GM18499 (cell line): Measurements from ENCODE around the gene CLIP1.

Source experiments
- ATAC-seq: cut with Tn5 transposase; IDR thresholded peaks from one replicate; pipeline ENCODE4 v1.9.1; 2021; ENCODE audit warnings: moderate number of reproducible peaks; ENCODE audit not compliant: insufficient read depth, unreplicated experiment

The CLIP1 gene

DNA sequence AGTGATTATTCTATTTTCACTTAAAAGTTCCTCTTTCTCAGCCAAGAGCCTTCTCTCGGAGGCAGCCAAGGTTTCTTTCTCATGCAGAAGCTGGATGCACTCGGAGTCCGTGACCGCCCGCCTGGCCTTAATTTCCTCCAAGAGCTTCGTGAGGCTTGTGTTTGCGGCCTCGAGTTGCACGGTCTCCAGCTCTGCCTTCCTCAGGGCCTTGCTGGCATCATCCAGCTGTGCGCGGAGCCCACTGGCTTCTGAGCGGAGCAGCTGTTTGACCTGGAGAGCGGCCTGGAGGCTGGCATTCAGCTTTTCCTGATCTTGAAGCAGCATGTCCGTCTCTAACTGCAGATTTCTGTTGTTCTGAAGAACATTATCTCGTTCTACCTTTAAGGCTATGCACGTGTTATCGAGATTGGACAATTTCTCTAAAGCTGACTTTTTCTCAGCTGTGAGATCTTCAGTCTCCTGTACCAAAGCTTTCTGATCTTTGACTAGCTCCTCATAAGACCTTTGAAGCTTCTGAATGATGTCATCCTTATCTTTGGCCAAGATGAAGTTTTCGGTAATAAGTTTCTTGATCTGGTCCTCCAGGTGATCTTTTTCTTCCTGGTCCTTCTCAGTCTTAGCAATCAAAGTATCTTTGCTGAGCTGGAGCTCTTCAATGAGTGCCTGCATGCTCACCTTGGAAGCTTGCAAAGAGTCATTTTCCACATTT, 99.0 kb downstream of the CLIP1 start:
- no peak for ATAC-seq

GRCh38 chr12:122322501-122322900, 100.0 kb downstream of the CLIP1 start:
- ATAC-seq, result no peak

DNA sequence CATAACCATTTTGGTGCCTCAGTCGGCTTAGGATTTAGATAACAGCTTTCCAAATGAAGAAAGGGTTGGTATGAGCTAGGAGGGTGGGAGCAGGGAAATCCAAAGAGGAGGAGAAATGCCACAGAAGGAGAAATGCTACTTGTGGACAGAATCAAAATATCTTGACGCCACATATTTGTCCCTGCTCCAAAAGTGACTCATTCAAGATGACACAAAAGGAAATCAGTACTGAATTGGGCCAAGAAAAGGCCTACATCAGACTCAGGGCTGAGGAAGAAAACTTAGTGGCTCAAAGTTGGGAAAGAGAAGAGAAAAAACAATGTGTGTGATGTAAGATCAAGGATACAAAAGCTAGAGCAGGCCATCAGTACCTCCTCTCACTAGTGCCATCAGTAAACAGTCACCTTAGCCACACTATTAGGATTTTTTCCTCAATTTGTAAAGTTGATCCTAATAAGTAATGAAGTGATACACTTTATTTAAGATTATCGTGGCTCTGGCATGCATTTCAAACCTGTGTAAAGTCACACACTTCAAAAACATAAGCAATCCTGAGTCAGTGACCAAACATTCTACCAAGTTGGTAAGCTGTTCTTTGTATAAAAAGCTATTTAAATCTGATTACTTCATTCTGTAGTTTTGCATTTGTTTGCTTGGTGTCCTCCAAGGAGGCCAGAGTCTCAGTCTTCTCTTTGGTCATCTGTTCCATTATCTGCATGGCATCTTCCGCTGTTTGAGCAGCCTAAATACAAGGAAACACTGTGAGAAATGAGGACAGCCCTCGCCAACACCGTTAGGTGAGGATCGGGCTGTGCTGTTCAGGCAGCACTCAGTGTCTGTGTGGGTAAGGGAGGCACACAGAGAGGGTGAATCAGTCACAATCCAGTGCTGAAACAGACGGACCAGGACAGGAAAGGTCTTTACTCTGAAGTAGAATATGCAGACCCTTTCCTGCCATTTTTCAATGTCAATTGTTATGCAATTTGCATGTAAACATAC, 103.6 kb downstream of the CLIP1 start:
- ATAC-seq, result no peak

DNA sequence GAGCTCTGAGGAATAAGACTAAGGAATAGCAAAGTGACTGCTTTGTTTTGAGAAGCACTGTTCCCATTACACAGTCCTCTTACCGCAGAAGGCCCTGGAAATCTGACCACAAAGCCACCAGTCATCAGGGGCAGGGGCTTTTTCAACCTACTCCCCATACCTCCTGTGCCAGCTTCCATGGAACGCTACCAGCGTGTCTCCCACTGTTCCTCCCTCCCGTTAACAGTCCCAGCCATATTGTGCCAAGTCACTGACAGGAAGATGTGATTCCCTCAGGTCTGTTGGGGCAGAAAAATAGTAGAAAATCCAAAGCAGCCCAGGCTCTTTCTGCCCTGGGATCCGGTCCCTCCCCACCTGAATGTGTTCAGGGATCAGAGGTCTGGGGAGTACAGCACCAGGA, 109.5 kb downstream of the CLIP1 start:
- no peak for ATAC-seq

GRCh38 chr12:122311696-122312095, 110.8 kb downstream of the CLIP1 start:
- ATAC-seq, result no peak

DNA sequence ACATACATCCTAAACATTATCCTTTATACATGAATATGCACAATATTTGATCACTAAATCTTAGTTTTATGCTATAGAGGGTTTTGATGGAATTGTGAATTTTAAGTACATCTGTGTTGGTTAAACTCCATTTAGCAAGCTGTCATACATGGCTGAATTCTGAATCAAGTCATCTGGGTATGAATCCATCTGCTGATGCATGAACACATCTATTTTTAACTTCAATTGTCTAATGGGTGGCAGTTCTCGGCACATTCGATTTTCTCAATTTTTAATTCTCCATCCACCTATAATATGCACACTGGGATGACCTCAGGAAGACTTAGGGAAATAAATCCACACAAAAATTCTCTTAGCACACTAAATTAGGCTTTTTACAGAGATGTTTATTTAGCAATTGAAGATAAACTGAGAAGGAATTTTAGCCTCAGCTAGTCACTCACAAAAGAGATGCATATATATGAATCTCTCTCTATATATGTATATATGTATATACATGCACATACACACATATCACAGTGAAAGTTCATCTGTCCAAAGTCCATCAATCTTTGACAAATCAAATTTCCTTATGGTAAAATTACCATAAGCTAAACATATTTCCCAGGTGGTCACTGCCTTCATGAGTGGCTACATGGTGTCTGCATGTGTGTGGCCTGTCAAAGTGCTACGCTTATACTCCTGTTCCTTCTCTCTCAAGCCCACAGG, 111.7 kb downstream of the CLIP1 start:
- ATAC-seq, result no peak

GRCh38 chr12:122309564-122310121, 112.8 kb downstream of the CLIP1 start:
- no peak for ATAC-seq

DNA sequence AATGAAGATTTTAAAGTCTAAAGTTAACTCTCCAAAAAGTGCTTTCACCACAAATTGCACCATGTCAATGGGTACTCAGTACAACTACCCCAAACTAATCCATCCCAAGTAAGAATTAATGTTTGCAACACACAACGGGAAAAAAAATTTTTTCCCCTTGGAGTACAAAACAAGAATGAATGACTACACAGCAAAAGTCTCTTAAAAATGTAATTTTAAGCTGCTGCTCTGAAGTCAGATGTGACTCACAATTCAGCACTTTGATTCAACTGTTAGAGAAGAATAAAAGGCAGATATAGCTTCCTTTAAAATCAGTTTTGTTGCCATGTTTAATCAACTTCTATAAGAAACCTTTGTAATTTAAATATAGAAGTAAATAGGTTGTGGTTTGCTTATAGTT, 113.7 kb downstream of the CLIP1 start:
- no peak for ATAC-seq

DNA sequence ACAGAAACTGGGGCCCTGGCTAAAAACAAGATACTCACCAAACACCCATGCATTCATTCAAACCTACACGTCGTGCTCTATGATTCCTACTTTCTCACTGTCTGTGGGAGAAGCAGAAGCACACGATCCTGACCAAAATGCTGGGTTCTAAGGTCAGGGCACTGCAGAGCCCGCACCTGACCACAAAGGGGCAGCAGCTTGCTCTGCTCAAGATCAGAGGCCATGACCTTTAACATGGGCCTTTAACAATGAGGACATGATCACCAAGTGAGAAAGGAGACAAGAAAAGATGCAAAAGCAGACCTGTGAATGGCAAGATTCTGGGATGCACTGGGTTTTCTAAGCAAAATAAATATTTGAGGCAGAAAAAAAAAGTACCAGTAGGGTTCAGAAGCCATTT, 116.1 kb downstream of the CLIP1 start:
- no peak for ATAC-seq

DNA sequence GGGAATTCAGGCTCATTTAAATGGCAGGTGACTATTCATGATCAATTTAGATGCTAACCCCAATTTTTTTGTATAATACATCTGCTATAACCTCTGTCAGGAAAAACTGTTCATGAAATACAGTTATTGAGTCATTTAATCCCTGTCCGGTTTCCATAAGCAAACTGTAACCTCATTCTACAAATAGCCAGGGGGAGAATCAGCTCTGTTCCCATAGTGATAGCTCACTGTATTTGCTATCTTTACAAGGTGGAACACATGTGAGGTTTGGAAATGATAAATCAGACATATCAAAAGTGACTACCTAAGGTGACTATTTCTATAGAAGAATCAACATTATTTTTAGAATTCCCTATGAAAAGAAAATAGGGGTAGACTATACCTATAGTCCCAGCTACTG, 117.5 kb downstream of the CLIP1 start:
- ATAC-seq, result no peak

DNA sequence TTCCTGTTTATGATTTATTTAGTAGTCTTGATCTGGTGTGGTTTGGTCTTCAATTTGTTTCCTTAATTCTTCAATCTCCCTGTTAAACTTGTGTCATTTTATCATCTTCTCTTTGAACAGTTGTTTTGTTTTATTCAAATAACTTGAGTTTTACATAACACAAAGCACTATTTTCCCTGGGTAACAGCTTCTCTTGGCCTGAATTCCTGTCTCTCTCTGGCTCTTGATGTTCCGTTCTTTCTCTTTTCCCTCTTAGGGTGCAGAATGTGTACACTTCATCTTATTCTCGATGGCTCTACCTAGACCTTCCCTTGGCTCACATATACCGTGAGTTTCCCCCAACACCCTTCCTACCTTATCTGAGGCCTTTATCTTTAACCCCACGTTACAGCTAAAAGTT, 119.4 kb downstream of the CLIP1 start:
- no peak for ATAC-seq

DNA sequence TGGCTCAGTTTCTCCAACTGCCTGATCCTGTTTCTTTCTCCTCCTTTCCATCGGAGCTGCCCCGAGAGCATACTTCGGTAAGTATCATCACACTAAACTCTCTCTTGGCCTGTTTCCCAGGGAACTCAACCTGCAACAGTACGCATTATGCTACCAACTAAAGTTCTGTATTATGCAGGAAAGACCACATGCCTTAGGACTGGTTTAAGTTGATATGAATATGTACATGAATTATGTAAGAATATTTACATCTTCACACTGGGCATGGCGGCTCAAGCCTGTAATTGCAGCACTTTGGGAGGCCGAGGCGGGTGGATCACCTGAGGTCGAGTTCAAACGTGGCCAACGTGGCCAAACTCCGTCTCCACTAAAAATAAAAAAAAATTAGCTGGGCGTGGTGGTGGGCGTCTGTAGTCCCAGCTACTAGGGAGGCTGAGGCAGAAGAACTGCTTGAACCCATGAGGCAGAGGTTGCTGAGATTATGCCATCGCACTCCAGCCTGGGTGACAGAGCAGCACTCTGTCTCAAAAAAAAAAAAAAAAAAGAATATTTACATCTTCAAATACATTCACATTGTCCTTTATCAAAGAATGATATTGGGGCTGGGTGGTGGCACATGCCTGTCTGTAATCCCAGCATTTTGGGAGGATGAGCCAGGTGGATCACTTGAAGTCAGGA, 124.3 kb downstream of the CLIP1 start:
- ATAC-seq, result no peak

DNA sequence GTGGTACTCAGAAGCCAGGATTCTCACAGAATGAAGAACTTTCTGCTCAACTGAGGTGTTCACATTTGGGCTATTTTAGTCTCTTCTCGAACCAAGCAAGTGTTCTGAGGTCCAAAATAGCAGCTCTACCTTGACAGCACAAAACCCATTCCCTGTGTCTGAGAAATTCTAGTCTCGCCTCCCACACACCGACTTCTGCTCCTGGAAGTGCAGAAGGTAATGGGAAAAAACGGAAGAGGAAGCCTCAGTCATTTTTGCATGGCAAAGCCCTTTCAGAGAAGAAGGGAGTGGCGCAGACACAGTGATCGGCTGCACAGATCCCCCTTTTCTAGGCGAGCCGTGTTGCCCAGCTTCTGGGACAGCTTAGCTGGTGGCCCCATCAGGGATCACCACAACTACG, 125.0 kb downstream of the CLIP1 start:
- no peak for ATAC-seq

GRCh38 chr12:122295877-122296276, 126.6 kb downstream of the CLIP1 start:
- no peak for ATAC-seq

DNA sequence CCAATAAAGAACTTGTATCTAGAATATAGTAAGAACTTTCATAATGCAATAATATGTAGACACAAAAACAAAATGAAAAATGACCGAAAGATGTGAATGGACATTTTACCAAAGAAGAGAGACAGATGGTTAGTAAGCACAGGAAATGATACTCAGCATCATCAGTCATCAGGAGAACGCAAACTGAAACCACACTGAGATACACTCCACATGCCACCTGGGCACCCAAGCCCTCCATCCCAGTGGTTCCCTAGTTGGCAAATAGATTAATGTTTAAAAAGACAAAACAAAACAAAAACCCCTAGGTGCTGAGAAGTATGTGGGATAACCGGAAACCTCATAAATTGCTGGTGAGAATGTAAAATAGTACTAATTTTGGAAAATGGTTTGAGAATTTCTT, 129.4 kb downstream of the CLIP1 start:
- no peak for ATAC-seq

DNA sequence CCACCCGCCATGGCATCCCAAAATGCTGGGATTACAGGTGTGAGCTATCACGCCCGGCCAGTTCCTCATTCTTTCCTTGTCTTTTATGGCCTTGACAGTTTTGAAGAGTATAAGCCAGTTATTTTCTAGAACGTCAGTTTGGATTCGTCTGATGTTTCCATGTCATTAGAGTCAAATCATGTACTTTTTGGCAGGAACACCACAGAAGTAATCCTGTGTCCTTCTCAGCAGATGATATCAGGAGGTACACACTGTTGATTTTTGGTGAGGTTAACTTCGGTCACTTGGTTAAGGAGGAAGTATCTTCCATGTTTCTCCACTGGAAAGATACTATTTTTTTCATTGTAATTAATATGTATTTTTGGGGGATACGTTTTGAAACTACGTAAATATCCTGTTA, 131.0 kb downstream of the CLIP1 start:
- ATAC-seq, result no peak

DNA sequence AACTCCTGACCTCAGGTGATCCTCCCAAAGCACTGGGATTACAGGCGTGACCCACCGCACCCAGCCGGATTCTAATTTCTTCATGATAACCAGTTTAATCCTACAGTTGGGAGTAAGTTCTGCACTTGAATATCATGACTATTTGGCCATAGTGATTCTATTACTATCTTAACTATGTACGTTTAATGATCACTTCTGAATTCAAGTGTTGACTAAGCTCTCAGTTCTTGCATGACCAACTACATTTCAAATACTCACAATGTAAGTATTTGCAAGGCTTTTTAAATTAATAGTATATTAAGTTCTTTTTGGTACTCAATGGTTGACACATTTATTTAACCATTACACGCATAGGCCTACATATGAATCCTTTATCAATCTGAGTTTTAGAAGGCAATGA, 138.8 kb downstream of the CLIP1 start:
- ATAC-seq, result no peak

GRCh38 chr12:122282061-122282460, 140.4 kb downstream of the CLIP1 start:
- no peak for ATAC-seq

- no peak for ATAC-seq
Observed at GRCh38 chr12:122276242-122276641, 146.2 kb downstream of the CLIP1 start.

DNA sequence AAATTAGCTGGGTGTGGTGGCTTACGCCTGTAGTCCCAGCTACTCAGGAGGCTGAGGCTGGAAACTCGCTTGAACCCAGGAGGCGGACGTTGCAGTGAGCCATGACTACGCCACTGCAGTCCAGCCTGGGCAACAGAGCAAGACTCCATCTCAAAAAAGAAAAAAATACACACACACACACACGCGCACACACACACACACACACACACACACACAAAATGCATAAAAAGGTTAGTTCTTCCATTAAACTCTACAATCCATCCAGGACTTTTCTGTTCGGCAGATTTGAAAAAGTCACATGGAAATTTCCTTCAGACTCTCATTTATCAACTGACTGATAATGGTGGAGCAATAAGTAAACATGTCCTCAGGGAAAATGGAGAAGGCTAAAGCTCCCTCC, 147.0 kb downstream of the CLIP1 start:
- ATAC-seq, result no peak
